GM18505 (cell line): ENCODE results near the gene FBXO47.

Source experiments
- ATAC-seq: cut with Tn5 transposase; IDR thresholded peaks from one replicate; pipeline ENCODE4 v1.9.1; 2021; ENCODE audit not compliant: unreplicated experiment
- POLR2A ChIP-seq: IDR thresholded peaks from 4 replicates; pipeline ENCODE4 v1.6.1; 2011; ENCODE audit warnings: borderline replicate concordance; ENCODE audit not compliant: insufficient read depth, insufficient read length; ENCODE audit errors: extremely low read depth

Gene FBXO47

GRCh38 chr17:38899421-38899820, 67.8 kb downstream of the FBXO47 start:
- ATAC-seq: no peak
- TF ChIP-seq POLR2A: no peak

GRCh38 chr17:38898812-38899348, 68.3 kb downstream of the FBXO47 start:
- peak; percentile 77 for ATAC-seq
- peak; percentile 32 for TF ChIP-seq POLR2A

DNA sequence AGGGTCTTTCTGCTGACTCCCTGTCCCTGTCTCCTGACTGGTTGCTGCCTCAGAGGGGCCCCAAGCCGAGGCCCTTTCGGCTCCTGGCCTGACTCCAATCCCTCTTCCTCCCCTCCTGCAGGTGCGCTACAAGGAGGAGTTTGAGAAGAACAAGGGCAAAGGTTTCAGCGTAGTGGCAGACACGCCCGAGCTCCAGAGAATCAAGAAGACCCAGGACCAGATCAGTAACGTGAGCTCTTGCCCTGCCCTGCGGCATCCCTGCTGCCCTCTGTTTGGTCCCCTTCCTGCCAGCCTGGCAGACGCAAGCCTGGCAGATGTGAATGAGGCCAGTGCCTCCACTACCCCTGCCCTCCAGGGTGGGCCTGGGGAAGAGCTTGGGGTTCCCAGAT, 68.9 kb downstream of the FBXO47 start:
- peak; percentile 27 for ATAC-seq
- no peak for TF ChIP-seq POLR2A

- TF ChIP-seq POLR2A: no peak
Measured at GRCh38 chr17:38897671-38898290, 69.4 kb downstream of the FBXO47 start.

DNA sequence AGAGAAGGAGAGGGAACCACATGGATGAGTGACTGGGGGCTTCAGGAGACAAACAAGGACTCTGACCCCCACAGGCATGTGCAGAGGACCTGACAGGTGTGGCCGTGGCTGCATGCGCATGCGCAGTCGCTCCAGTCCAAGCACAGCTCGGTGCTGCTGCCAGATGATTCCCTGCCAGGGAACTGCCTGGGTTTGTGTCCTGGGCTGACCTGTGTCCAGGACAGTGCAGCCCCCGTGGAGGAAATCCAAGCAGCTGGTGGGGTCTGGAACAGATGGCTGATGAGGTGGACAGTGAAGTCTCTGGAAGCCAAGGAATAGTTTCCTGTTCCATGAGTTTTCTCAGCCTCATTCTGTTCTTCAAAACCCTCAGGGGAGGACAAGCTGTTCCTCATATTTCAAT, 70.0 kb downstream of the FBXO47 start:
- ATAC-seq: no peak
- no peak for TF ChIP-seq POLR2A

More at GRCh38 chr17:38897671-38898290, 69.4 kb downstream of the FBXO47 start:
- no peak for ATAC-seq

DNA sequence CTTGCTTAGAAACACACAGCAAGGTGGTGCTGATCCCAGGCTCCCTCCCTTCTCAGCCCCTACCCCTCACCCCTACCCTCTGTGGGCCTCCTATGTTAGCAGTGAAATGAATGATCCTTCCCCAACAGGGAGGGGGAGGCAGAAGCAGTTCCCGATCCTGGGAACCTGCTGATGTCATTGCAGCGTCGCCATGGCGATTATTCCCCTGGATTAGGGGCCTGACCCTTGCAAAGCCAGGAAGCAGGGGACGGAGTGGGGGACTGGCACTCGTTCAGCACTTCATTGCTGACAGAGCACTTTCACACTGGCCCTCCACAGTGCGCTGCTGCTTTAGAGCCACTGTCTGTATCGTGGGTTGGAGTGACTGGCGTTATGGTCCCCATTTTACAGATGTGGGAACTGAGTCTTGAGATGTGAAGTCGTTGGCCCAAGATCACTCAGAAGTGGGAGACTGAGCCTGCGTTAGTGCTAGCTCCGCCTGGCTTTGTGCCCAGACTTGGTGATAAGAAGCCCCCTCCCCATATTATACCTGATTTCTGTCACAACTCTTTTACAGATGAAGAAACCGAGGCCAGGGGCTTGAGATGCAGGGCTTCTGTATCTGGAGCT, 70.8 kb downstream of the FBXO47 start:
- TF ChIP-seq POLR2A: no peak
- ATAC-seq: no peak

DNA sequence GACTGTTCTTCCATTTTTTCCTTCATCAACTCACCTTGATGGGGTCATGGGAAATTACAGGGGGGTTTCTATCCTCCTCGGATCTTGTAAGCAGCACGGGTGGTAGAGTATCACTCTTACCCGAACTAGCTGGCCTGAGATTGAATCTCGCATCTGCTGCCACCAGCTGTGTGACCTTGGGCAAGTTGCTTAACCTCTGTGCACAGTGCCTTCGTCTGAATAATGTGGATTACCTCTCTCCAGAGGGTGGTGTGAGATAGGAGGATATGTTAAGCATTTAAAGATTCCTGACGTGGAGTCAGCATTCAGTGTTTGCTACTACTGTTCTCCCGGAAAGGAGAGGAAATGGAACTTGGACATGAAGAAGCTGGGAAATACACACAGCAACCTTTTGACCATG, 72.9 kb downstream of the FBXO47 start:
- TF ChIP-seq POLR2A: no peak
- ATAC-seq: no peak

GRCh38 chr17:38893607-38894006, 73.6 kb downstream of the FBXO47 start:
- TF ChIP-seq POLR2A: no peak
- ATAC-seq: no peak

DNA sequence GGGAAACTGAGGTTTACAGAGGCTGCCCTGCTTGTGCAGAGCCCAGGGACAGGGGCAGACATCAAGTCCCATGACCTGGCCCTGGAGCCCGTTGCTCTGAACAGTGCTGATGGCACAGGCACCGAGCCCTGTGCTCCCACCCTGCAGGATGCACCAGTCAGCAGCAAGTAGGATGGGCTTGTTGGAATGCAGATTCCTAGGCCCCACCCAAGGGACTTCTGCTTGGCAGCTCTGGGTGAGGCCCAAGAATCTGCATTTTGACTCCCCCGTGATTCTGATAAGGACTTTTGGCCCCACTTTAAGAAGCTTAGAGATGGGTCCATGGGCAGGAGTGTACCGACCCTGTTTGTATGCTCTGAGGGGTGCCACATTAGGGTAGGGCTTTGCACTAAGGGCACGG, 74.1 kb downstream of the FBXO47 start:
- TF ChIP-seq POLR2A: no peak
- no peak for ATAC-seq

DNA sequence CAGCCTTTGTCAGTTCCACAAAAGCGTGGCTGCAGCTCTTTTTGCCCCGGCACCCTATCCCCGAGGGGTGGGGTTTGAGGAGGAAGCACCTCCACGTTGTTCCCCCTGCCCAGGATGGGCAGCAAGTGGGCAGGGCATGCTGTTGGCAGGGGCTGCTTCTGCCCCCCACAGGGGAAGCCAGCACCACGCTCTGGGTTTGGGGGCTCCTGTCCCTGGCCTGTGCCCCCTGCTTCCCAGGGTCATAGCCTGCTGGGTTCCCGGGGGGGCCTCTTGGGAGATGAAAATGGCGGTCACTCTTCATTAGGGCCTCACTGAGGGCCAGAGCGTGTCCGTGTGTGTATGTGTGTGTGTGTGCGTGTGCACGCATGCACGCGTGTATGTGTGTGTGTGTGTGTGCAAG, 74.6 kb downstream of the FBXO47 start:
- ATAC-seq: no peak
- no peak for TF ChIP-seq POLR2A

- no peak for TF ChIP-seq POLR2A
Measured at GRCh38 chr17:38892083-38892482, 75.1 kb downstream of the FBXO47 start.

DNA sequence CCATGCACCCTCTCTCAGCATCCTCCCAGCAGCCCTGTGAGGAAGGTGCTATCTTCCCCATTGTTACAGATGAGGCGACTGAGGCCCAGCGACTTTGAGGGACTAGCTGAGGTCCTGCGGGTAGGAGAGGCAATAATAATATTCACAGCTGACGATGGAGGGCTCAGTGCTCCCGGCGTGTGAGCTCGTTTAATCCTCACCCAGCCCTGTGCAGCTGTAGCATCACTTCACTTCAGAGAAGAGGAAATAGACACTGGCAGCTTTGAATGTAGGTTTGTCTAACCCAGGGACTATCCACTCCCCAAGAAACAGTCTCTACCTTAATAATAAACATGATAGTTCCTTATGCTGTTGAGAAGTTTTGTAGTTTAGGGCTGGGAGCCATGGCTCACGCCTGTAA, 75.8 kb downstream of the FBXO47 start:
- ATAC-seq: no peak
- TF ChIP-seq POLR2A: no peak

More at GRCh38 chr17:38892083-38892482, 75.1 kb downstream of the FBXO47 start:
- no peak for ATAC-seq

DNA sequence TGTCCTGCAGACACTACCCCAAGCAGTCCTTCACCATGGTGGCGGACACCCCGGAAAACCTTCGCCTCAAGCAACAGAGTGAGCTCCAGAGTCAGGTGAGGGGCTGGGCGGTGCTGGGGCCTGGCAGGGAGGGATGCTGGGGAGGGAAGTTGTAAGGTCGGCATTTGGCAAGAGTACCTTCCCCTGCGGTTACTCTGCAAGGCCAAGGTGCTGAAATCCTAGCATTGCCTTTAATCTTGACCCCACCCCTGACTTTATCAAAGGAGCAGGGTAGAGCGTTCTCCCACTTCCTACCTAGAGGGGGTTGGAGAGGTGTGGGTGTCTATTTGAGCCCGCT, 76.8 kb downstream of the FBXO47 start:
- TF ChIP-seq POLR2A: no peak
- ATAC-seq: no peak

GRCh38 chr17:38889745-38890409, 77.3 kb downstream of the FBXO47 start:
- no peak for TF ChIP-seq POLR2A
- no peak for ATAC-seq

- TF ChIP-seq POLR2A: no peak
- no peak for ATAC-seq
Measured at GRCh38 chr17:38888842-38889241, 78.4 kb downstream of the FBXO47 start.

GRCh38 chr17:38886643-38887010, 80.6 kb downstream of the FBXO47 start:
- TF ChIP-seq POLR2A: no peak
- no peak for ATAC-seq
